DMS153 treated with DMSO at 0.1 percent for 48 hours (cell line): ENCODE measurements around the gene STOML3.
"Not testable (repeated sequence)": the region's sequence is repeated elsewhere in the genome, so short reads cannot be mapped to it uniquely, and the experiment has no call there.

ENCODE experiments used
- DNase-seq: peaks from one replicate; lab custom pipeline; 2025; ENCODE audit not compliant: unreplicated experiment; lab: John Stamatoyannopoulos, UW

STOML3 gene

GRCh38 chr13:38990693-38991092 lies at the start of gene STOML3:
STOML3 (minus strand) TSS chr13:38990831; CDS start chr13:38990721, 110 bp downstream.
- no peak for DNase-seq

- DNase-seq = no peak
Observed at GRCh38 chr13:39040206-39040605, 49.6 kb upstream of the STOML3 start.

GRCh38 chr13:39039041-39039440 lies 48.4 kb upstream of the STOML3 start:
- DNase-seq = no peak

GRCh38 chr13:39038569-39039030 lies 48.0 kb upstream of the STOML3 start:
- DNase-seq = no peak

- peak; percentile 93 for DNase-seq
Observed at GRCh38 chr13:39037880-39038568, 47.4 kb upstream of the STOML3 start, which contains the start of the genes NHLRC3 and PROSER1. NHLRC3 (plus strand) TSS chr13:39038456; CDS start chr13:39038640, 184 bp downstream. PROSER1 (minus strand) TSS chr13:39038089; CDS start chr13:39037242, 847 bp downstream.

GRCh38 chr13:39037410-39037879 lies 46.8 kb upstream of the STOML3 start:
- DNase-seq = peak; percentile 24

- no peak for DNase-seq
Observed at GRCh38 chr13:39036212-39036611, 45.6 kb upstream of the STOML3 start.

- DNase-seq = no peak
Observed at GRCh38 chr13:39035799-39036198, 45.2 kb upstream of the STOML3 start.

GRCh38 chr13:39035204-39035603 lies 44.6 kb upstream of the STOML3 start:
- no peak for DNase-seq

- DNase-seq = no peak
Observed at GRCh38 chr13:39034085-39034484, 43.5 kb upstream of the STOML3 start.

- no peak for DNase-seq
Observed at GRCh38 chr13:39032150-39032549, 41.5 kb upstream of the STOML3 start.

- no peak for DNase-seq
Observed at GRCh38 chr13:39025433-39025839, 34.8 kb upstream of the STOML3 start.

- no peak for DNase-seq
Observed at GRCh38 chr13:39023761-39024160, 33.1 kb upstream of the STOML3 start.

GRCh38 chr13:39023316-39023715 lies 32.7 kb upstream of the STOML3 start:
- no peak for DNase-seq

GRCh38 chr13:39020853-39021462 lies 30.3 kb upstream of the STOML3 start:
- DNase-seq = no peak

- no peak for DNase-seq
Observed at GRCh38 chr13:39016787-39017186, 26.2 kb upstream of the STOML3 start.

GRCh38 chr13:39016087-39016486 lies 25.5 kb upstream of the STOML3 start:
- no peak for DNase-seq

GRCh38 chr13:39013462-39013861 lies 22.8 kb upstream of the STOML3 start:
- no peak for DNase-seq

- DNase-seq = no peak
Observed at GRCh38 chr13:39012608-39013007, 22.0 kb upstream of the STOML3 start.

GRCh38 chr13:39006371-39007111 lies 15.9 kb upstream of the STOML3 start:
- not testable (repeated sequence) for DNase-seq

- no peak for DNase-seq
Observed at GRCh38 chr13:38998739-38999138, 8.1 kb upstream of the STOML3 start.

GRCh38 chr13:38993381-38993780 lies 2.8 kb upstream of the STOML3 start:
- DNase-seq = no peak
